Coronary artery (tissue), 2 donors: ENCODE results near the gene KDSR.

Source experiments
- DNase-seq: peaks from one replicate; pipeline ENCODE4 v3.0.0-alpha.2; 2017; ENCODE audit warnings: low spot score
- H3K27ac ChIP-seq, 2 donors: fragments of 200-600 bp; sonication (generic); one replicate each; pipeline ENCODE4 v1.5.1; 2016 to 2019
- H3K4me3 ChIP-seq: fragments of 200-600 bp; sonication (generic); 2 replicates; pipeline ENCODE4 v1.5.1; 2016; ENCODE audit warnings: mild to moderate bottlenecking, moderate library complexity
- TF ChIP-seq, protein P1 (sequence below): fragments of 200-600 bp; sonication (generic); IDR thresholded peaks from one replicate; pipeline ENCODE4 v1.5.1; 2019; ENCODE audit warnings: antibody characterized with exemption

KDSR gene

DNA sequence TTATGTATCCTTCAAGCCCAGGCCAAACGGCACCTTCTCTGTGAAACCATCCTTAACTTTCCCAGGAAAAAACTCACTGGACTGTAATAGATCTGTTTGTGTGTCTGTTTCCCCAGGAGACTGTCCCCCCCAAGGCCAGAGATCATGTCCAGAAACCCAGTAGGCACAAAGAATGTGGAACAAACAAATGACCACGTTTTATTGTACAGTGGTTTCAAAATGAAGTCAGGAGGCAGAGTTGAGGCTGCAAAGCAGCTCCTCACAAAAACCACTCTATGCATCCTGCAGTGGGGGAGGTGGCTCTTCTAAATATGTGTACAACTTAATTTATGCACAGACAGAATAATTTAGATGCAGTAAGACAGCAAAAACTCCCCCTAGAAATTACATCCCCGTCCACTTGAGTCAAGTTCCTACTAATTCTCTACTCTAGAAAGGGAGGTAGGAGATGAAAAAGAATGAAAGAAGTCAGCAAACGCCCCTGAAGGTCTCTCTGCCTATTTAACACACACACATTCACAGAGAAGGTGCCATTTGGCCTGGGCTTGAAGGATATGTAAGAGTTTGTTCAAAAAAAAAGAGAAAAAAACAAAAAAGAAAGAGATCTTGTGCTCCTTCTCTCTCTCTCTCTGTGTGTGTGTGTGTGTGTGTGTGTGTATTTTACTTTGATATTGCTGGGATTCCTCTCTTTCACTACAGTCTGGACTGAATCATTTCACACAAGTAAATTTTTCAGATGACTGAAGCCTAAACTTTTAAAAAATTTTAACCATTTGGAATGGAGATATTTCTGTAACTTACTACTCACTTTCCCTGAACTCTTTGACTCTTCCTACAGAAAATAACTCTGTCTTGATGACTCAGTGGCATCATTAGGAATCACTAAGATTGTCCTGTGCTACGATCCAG is 66.9 kb downstream of the KDSR start:
- Histone ChIP-seq H3K4me3 (no peak overlapping the region), H3K27ac (peak overlapping the region in 1 of 2 donors; percentile 7)
- TF ChIP-seq, protein P1, sequence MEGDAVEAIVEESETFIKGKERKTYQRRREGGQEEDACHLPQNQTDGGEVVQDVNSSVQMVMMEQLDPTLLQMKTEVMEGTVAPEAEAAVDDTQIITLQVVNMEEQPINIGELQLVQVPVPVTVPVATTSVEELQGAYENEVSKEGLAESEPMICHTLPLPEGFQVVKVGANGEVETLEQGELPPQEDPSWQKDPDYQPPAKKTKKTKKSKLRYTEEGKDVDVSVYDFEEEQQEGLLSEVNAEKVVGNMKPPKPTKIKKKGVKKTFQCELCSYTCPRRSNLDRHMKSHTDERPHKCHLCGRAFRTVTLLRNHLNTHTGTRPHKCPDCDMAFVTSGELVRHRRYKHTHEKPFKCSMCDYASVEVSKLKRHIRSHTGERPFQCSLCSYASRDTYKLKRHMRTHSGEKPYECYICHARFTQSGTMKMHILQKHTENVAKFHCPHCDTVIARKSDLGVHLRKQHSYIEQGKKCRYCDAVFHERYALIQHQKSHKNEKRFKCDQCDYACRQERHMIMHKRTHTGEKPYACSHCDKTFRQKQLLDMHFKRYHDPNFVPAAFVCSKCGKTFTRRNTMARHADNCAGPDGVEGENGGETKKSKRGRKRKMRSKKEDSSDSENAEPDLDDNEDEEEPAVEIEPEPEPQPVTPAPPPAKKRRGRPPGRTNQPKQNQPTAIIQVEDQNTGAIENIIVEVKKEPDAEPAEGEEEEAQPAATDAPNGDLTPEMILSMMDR, result no peak
- no peak for DNase-seq

GRCh38 chr18:63298400-63299365 is 68.3 kb downstream of the KDSR start:
- no peak for DNase-seq

GRCh38 chr18:63297687-63298399 is 69.2 kb downstream of the KDSR start:
- H3K4me3 ChIP-seq, result no peak overlapping the region
- TF ChIP-seq, protein P1, result no peak
- DNase-seq, result no peak
- peak overlapping the region in 1 of 2 donors; percentile 32 for H3K27ac ChIP-seq

More at GRCh38 chr18:63298400-63299365, 68.3 kb downstream of the KDSR start:
- no peak overlapping the region for H3K4me3 ChIP-seq
- peak overlapping the region in 1 of 2 donors; percentile 32 for H3K27ac ChIP-seq
- TF ChIP-seq, protein P1, result no peak

DNA sequence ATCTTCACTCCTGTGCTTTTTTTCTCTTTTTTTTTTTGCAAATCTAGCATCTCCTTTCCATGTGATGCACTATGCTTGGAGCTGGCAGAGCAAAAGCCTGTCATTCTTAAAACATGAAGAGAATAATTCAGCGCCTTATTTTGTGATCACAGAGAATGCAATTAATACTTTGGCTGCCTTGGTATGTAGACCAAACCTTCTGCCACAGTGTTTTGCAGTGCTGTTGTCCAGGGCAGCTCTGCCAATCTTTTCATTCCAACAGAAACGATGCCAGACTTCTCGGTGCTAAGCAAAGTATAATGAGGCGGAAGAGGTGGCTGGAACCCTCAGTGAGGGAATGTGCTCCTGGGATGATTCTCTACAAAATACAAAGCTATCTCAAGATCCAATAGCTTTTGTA is 73.1 kb downstream of the KDSR start:
- TF ChIP-seq, protein P1, result no peak
- no peak for DNase-seq
- H3K4me3 ChIP-seq, result no peak overlapping the region
- H3K27ac ChIP-seq, result no peak overlapping the region

- TF ChIP-seq, protein P1, result no peak
- DNase-seq, result no peak
- peak overlapping the region in 1 of 2 donors; percentile 9 for H3K27ac ChIP-seq
- peak overlapping the region; percentile 8 for H3K4me3 ChIP-seq
Measured at GRCh38 chr18:63292831-63293683, 73.9 kb downstream of the KDSR start.

- H3K27ac ChIP-seq, result peak overlapping the region in 1 of 2 donors; percentile 20
- H3K4me3 ChIP-seq, result no peak overlapping the region
Measured at GRCh38 chr18:63291278-63291677, 75.7 kb downstream of the KDSR start.

More at GRCh38 chr18:63291278-63291677, 75.7 kb downstream of the KDSR start:
- TF ChIP-seq, protein P1, result no peak
- no peak for DNase-seq
